K562 (cell line): ENCODE results near the gene RBM17. TPM values are rescaled to one million over a fixed set of nuclear protein-coding genes. Genes with fewer than 3 reads are reported as not detected.

Experiments
- ATAC-seq: fragments of 200-7000 bp; cut with Tn5 transposase; 3 replicates; pipeline ENCODE4 v1.9.1; 2020; ENCODE audit warnings: moderate library complexity
- BruUV-seq: library from RNA; stranded (reverse); fragments of 400-500 nt; replicated peaks from 2 replicates; lab custom pipeline; 2021; lab: Mats Ljungman, UMichigan
- CTCF ChIA-PET: fragments of 300-600 bp; formaldehyde crosslinking; extraction: SDS; loops from one replicate; lab custom pipeline; 2021; ENCODE audit warnings: low intra/inter-chr PET ratio; lab: Yijun Ruan, JAX
- POLR2A ChIA-PET: fragments of 300-600, 350-650 bp; sonication (Branson Sonifier 250); formaldehyde crosslinking; extraction: SDS; loops from one replicate; lab custom pipeline; 2021; ENCODE audit warnings: antibody characterized with exemption, inconsistent platforms; lab: Yijun Ruan, JAX
- DNase-seq, 4 experiments: peaks; one replicate each; pipeline versions ENCODE4 v3.0.0 to v3.0.0-alpha.2; 2011 to 2018; ENCODE audit warnings: low spot score in 3 of 4, mixed read lengths in 3 of 4; ENCODE audit errors: extremely low read depth in 1 of 4
- FAIRE-seq: peaks from 2 replicates; lab custom pipeline; 2011; peaks lifted over from hg19 to GRCh38; lab: Jason Lieb, UNC
- H2AFZ ChIP-seq: 2 replicates; pipeline ENCODE4 v1.6.0; 2011; ENCODE audit warnings: low read depth, low read length, control low read depth, inconsistent platforms
- H3K27ac ChIP-seq: fragments of 200-600 bp; 3 replicates; pipeline ENCODE4 v1.8.0; 2011; ENCODE audit warnings: low read depth, mild to moderate bottlenecking, control low read depth, inconsistent platforms, low read length, moderate library complexity, mixed read lengths; ENCODE audit errors: extremely low read depth
- H3K27me3 ChIP-seq, 2 experiments: fragments of 300-600 bp in 1 of 2; 2 replicates in 1 of 2; 3 replicates in 1 of 2; pipeline versions ENCODE4 v1.6.0 to v1.8.0; 2011; ENCODE audit warnings: inconsistent platforms in 2 of 2, low read length in 2 of 2, mild to moderate bottlenecking in 1 of 2, mixed read lengths in 1 of 2, moderate library complexity in 1 of 2; ENCODE audit not compliant: control insufficient read depth in 2 of 2, insufficient read depth in 2 of 2
- H3K36me3 ChIP-seq: fragments of 300-600 bp; 3 replicates; pipeline ENCODE4 v1.8.0; 2011; ENCODE audit warnings: mild to moderate bottlenecking, low read length, inconsistent platforms; ENCODE audit not compliant: control insufficient read depth, insufficient read depth
- H3K4me1 ChIP-seq, 2 experiments: fragments of 200-600 bp in 1 of 2; replicated peaks in 1 of 2; 2 replicates in 1 of 2; 3 replicates in 1 of 2; pipeline versions ENCODE4 v1.5.1 to v1.8.0; 2011; ENCODE audit warnings: inconsistent platforms in 2 of 2, low read length in 2 of 2, mild to moderate bottlenecking in 1 of 2, mixed read lengths in 1 of 2, moderate library complexity in 1 of 2; ENCODE audit not compliant: control insufficient read depth in 2 of 2, insufficient read depth in 2 of 2
- H3K4me2 ChIP-seq: 2 replicates; pipeline ENCODE4 v1.6.1; 2011; ENCODE audit warnings: low read length, control low read depth, inconsistent platforms, mixed read lengths; ENCODE audit not compliant: insufficient read depth
- H3K4me3 ChIP-seq: fragments of 200-600 bp; sonication (generic), shearing (Covaris generic); 2 replicates; pipeline ENCODE4 v1.5.1; 2016; ENCODE audit warnings: control low read depth, inconsistent platforms
- H3K79me2 ChIP-seq: fragments of 200-600 bp; 3 replicates; pipeline ENCODE4 v1.8.0; 2011; ENCODE audit warnings: low read length, inconsistent platforms; ENCODE audit not compliant: control insufficient read depth, insufficient read depth
- H3K9ac ChIP-seq, 2 experiments: 2 replicates each; pipeline versions ENCODE4 v1.6.0 to v1.6.1; 2011; ENCODE audit warnings: low read depth in 2 of 2, low read length in 2 of 2, control low read depth in 1 of 2, inconsistent platforms in 1 of 2, mild to moderate bottlenecking in 1 of 2, mixed read lengths in 1 of 2; ENCODE audit not compliant: insufficient read depth in 1 of 2
- H3K9me1 ChIP-seq: one replicate; pipeline ENCODE4 v1.6.0; 2011; ENCODE audit warnings: inconsistent platforms, mild to moderate bottlenecking, low read length, moderate library complexity; ENCODE audit not compliant: control insufficient read depth, insufficient read depth
- H3K9me3 ChIP-seq: replicated peaks from 2 replicates; pipeline ENCODE4 v1.5.1; 2011; ENCODE audit warnings: low read depth, low read length, inconsistent platforms; ENCODE audit not compliant: control insufficient read depth, insufficient read depth
- H4K20me1 ChIP-seq: replicated peaks from 2 replicates; pipeline ENCODE4 v1.6.1; 2011; ENCODE audit warnings: low read length, inconsistent platforms, mixed read lengths; ENCODE audit not compliant: control insufficient read depth, insufficient read depth
- CHD2 ChIP-seq: IDR thresholded peaks from 2 replicates; pipeline ENCODE4 v1.6.1; 2011; ENCODE audit warnings: low read depth, low read length
- FIP1L1 ChIP-seq: fragments of 200-400 bp; formaldehyde crosslinking; IDR thresholded peaks from 2 replicates; pipeline ENCODE4 v1.6.1; 2018; ENCODE audit warnings: mild to moderate bottlenecking, low read depth, low read length; ENCODE audit not compliant: poor library complexity, severe bottlenecking
- SREBF1 ChIP-seq: fragments of 150-350 bp; IDR thresholded peaks from 2 replicates; pipeline ENCODE4 v1.6.1; 2014; ENCODE audit warnings: antibody characterized with exemption, low read depth, low read length, borderline replicate concordance
- TAF9B ChIP-seq: fragments of 450-650 bp; IDR thresholded peaks from 2 replicates; pipeline ENCODE4 v1.6.1; 2018; ENCODE audit warnings: mild to moderate bottlenecking; ENCODE audit not compliant: partially characterized antibody
- ZBTB1 ChIP-seq: sonication (generic); formaldehyde crosslinking; IDR thresholded peaks from 2 replicates; pipeline ENCODE4 v1.8.1; 2023; ENCODE audit warnings: missing genetic modification reagents, low read depth, mild to moderate bottlenecking, borderline replicate concordance
- WGBS: fragments of 100-300 bp; shearing (Covaris generic); methylation state at CpG from one replicate; pipeline ENCODE4 v1.1.6; 2016; ENCODE audit warnings: low coverage, mixed read lengths; ENCODE audit not compliant: insufficient coverage; ENCODE audit errors: missing lambda C conversion rate; 5-methylcytosine and 5-hydroxymethylcytosine counted together
- in situ Hi-C: fragments of 300-500 bp; cut with MboI; formaldehyde crosslinking; loops from 4 replicates; pipeline ENCODE4 v1.15.0; 2018; ENCODE audit warnings: inconsistent platforms, mixed read lengths
- intact Hi-C: fragments of 100-400 bp; cut with micrococcal nuclease; formaldehyde crosslinking; loops from 2 replicates; pipeline ENCODE4 v1.14.2; 2022
- polyA plus RNA-seq, 8 experiments: library from polyadenylated mRNA; depleted of rRNA in 4 of 8; stranded (reverse) in 5 of 8; unstranded in 3 of 8; fragments of >200 nt; fragmentation: Nextera tagmentation in 2 of 8; fragmentation: Illumina TruSeq in 1 of 8; extraction: Ambion mirVana in 2 of 8; extraction: Trizol in 1 of 8; gene quantifications; 2 replicates each; pipeline versions ENCODE4 v1.2.1 to v1.2.3, GENCODE V29; 2011 to 2014; ENCODE audit warnings: inconsistent platforms in 1 of 8, missing spikeins in 1 of 8
- total RNA-seq, 7 experiments: library from RNA; depleted of rRNA in 6 of 7; stranded (reverse); fragments of >200 nt in 6 of 7; fragmentation: Illumina TruSeq in 2 of 7; extraction: Trizol in 2 of 7; gene quantifications; 2 replicates each; pipeline versions ENCODE4 v1.2.1 to v1.2.3, GENCODE V29; 2011 to 2021; ENCODE audit warnings: low replicate concordance in 1 of 7
- TF ChIP-seq, protein P1 (sequence below): IDR thresholded peaks from 3 replicates; pipeline ENCODE4 v1.6.1; 2011; ENCODE audit warnings: borderline replicate concordance, mild to moderate bottlenecking; ENCODE audit not compliant: insufficient read length, insufficient read depth
- TF ChIP-seq, protein P2 (sequence below): sonication (generic); formaldehyde crosslinking; IDR thresholded peaks from 2 replicates; pipeline ENCODE4 v1.8.1; 2023; ENCODE audit warnings: missing genetic modification reagents, mild to moderate bottlenecking, borderline replicate concordance
- TF ChIP-seq, protein P3 (sequence below), 2 experiments: fragments of 450-650 bp in 1 of 2; sonication (generic) in 1 of 2; formaldehyde crosslinking in 1 of 2; IDR thresholded peaks in 1 of 2; conservative IDR thresholded peaks in 1 of 2; 2 replicates each; pipeline versions ENCODE4 v1.6.1 to v1.8.1; 2016 to 2023; ENCODE audit warnings: mild to moderate bottlenecking in 2 of 2, moderate library complexity in 2 of 2, inconsistent platforms in 1 of 2, missing genetic modification reagents in 1 of 2
- TF ChIP-seq, protein P4 (sequence below): fragments of 250-450 bp; sonication (Bioruptor Pico); IDR thresholded peaks from 2 replicates; pipeline ENCODE4 v1.8.0; 2021; ENCODE audit warnings: borderline replicate concordance, mild to moderate bottlenecking, moderate library complexity; ENCODE audit not compliant: poor library complexity, severe bottlenecking

Gene RBM17
- total and polyA plus RNA-seq, 9 of the 15 experiments (the other 6 are each of a cell fraction or from before 2014, with no cell fraction given) = 23.6 to 217 (median 124) TPM

DNA sequence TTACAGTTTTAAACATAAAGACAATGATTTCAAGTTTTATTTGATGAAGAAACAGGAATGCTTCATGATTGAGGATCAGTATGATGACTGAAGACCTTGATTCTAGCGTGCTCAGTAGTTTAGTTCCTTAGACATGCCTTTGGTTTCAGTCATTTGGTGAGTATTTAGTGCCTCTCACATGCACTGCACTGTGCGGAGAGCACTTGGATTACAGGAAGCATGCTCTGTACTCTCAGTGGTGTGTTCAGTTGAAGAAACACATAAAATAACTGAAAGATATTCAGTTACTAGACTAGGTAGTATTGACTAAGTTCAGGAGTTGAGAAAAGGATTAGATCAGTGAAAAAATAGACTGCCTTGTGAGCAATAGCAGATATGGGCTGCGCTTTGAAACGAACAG, 25.5 kb downstream of the RBM17 start:
- intact Hi-C loops (no loop called here), in situ Hi-C loops (loop anchor here (5.0 to 25.0 kb wide), 2 partner anchors 278 to 548 kb away; no protein-coding TSS in a partner anchor)
- H3K4me3 ChIP-seq = no peak overlapping the region
- H2AFZ ChIP-seq = no peak overlapping the region
- no peak overlapping the region for H3K4me2 ChIP-seq
- DNase-seq (no peak), ATAC-seq (no peak), FAIRE-seq (no peak)
- peaks cover 6% of the 10 kb centered on the region; the same call in 1 of the 3 replicates for H3K79me2 ChIP-seq
- TF ChIP-seq, protein P1, sequence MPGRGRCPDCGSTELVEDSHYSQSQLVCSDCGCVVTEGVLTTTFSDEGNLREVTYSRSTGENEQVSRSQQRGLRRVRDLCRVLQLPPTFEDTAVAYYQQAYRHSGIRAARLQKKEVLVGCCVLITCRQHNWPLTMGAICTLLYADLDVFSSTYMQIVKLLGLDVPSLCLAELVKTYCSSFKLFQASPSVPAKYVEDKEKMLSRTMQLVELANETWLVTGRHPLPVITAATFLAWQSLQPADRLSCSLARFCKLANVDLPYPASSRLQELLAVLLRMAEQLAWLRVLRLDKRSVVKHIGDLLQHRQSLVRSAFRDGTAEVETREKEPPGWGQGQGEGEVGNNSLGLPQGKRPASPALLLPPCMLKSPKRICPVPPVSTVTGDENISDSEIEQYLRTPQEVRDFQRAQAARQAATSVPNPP = no peak
- no peak for TF ChIP-seq TAF9B
- TF ChIP-seq SREBF1 = no peak
- TF ChIP-seq FIP1L1 = no peak
- TF ChIP-seq, protein P2, sequence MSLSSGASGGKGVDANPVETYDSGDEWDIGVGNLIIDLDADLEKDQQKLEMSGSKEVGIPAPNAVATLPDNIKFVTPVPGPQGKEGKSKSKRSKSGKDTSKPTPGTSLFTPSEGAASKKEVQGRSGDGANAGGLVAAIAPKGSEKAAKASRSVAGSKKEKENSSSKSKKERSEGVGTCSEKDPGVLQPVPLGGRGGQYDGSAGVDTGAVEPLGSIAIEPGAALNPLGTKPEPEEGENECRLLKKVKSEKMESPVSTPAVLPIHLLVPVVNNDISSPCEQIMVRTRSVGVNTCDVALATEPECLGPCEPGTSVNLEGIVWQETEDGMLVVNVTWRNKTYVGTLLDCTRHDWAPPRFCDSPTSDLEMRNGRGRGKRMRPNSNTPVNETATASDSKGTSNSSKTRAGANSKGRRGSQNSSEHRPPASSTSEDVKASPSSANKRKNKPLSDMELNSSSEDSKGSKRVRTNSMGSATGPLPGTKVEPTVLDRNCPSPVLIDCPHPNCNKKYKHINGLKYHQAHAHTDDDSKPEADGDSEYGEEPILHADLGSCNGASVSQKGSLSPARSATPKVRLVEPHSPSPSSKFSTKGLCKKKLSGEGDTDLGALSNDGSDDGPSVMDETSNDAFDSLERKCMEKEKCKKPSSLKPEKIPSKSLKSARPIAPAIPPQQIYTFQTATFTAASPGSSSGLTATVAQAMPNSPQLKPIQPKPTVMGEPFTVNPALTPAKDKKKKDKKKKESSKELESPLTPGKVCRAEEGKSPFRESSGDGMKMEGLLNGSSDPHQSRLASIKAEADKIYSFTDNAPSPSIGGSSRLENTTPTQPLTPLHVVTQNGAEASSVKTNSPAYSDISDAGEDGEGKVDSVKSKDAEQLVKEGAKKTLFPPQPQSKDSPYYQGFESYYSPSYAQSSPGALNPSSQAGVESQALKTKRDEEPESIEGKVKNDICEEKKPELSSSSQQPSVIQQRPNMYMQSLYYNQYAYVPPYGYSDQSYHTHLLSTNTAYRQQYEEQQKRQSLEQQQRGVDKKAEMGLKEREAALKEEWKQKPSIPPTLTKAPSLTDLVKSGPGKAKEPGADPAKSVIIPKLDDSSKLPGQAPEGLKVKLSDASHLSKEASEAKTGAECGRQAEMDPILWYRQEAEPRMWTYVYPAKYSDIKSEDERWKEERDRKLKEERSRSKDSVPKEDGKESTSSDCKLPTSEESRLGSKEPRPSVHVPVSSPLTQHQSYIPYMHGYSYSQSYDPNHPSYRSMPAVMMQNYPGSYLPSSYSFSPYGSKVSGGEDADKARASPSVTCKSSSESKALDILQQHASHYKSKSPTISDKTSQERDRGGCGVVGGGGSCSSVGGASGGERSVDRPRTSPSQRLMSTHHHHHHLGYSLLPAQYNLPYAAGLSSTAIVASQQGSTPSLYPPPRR = no peak
- TF ChIP-seq, protein P3, sequence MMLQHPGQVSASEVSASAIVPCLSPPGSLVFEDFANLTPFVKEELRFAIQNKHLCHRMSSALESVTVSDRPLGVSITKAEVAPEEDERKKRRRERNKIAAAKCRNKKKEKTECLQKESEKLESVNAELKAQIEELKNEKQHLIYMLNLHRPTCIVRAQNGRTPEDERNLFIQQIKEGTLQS (IDR thresholded peaks at IDR 0.05) = no peak
- TF ChIP-seq, protein P3 (CRISPR knock-in tag; conservative IDR thresholded peaks at IDR 0.05) = no peak
- TF ChIP-seq, protein P4, sequence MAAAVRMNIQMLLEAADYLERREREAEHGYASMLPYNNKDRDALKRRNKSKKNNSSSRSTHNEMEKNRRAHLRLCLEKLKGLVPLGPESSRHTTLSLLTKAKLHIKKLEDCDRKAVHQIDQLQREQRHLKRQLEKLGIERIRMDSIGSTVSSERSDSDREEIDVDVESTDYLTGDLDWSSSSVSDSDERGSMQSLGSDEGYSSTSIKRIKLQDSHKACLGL (CRISPR knock-in tag) = no peak
- no peak for TF ChIP-seq CHD2
- no peak for TF ChIP-seq ZBTB1 (CRISPR knock-in tag)
- CTCF ChIA-PET = no interaction called here
- 90% methylated on average over 4 of the region's 4 CpGs for WGBS
- H3K9ac ChIP-seq = no peak overlapping the region
- BruUV-seq = no TSS peak
- no peaks in the 10 kb centered on the region for H3K4me1 ChIP-seq
- POLR2A ChIA-PET = no interaction called here
- H3K36me3 ChIP-seq = peaks cover 76% of the 10 kb centered on the region
- H4K20me1 ChIP-seq = 0 out of 2 replicates have a peak, but pooled peaks cover 3% of the 10 kb centered on the region
- no peak overlapping the region for H3K27ac ChIP-seq
- H3K9me1 ChIP-seq = no peaks in the 10 kb centered on the region
- no peaks in the 10 kb centered on the region for H3K27me3 ChIP-seq
- H3K9me3 ChIP-seq = no peaks in the 10 kb centered on the region
